Ishikawa (cell line): ENCODE measurements around the gene MAP2.

Source experiments
- CEBPB ChIP-seq: IDR thresholded peaks from 2 replicates; pipeline ENCODE4 v1.6.1; 2012
- EP300 ChIP-seq: IDR thresholded peaks from 2 replicates; pipeline ENCODE4 v1.6.1; 2012; ENCODE audit warnings: borderline replicate concordance
- FOXM1 ChIP-seq: IDR thresholded peaks from 2 replicates; pipeline ENCODE4 v1.6.1; 2012; ENCODE audit warnings: low read depth, borderline replicate concordance
- NFIC ChIP-seq: IDR thresholded peaks from 2 replicates; pipeline ENCODE4 v1.6.1; 2012
- RAD21 ChIP-seq: IDR thresholded peaks from 2 replicates; pipeline ENCODE4 v1.6.1; 2012; ENCODE audit warnings: low read depth
- TAF1 ChIP-seq: IDR thresholded peaks from 2 replicates; pipeline ENCODE4 v1.6.1; 2012; ENCODE audit warnings: low read depth, mild to moderate bottlenecking
- TCF12 ChIP-seq: IDR thresholded peaks from 2 replicates; pipeline ENCODE4 v1.6.1; 2012; ENCODE audit warnings: low read depth
- USF1 ChIP-seq: IDR thresholded peaks from 2 replicates; pipeline ENCODE4 v1.6.1; 2012
- ZBTB7A ChIP-seq: IDR thresholded peaks from 2 replicates; pipeline ENCODE4 v1.6.1; 2012; ENCODE audit warnings: low read depth
- TF ChIP-seq, protein P1 (sequence below): IDR thresholded peaks from 2 replicates; pipeline ENCODE4 v1.6.1; 2012

DNA sequence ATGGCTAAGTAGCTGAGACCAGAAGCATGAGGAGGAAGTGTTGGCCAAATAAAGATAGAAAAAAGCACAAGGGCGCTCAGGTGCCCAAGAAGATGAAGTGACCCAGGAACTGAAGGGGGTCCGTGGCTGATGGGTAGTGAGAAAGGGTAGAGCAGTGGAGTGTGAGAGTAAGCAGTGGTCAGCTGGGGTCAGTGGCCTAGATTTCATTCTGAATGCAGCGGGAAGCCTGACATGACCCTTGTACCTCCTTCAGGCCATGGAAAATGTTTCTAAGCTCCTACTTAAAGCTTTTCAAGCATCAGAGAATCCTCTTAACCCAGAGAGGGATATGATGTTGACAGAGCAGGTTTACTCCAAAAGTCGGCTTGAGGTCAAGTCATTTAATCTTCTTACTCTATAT lies 258.8 kb downstream of the MAP2 start:
- no peak for TF ChIP-seq CEBPB
- TF ChIP-seq USF1, result no peak
- TF ChIP-seq ZBTB7A, result no peak
- no peak for TF ChIP-seq RAD21
- no peak for TF ChIP-seq NFIC
- TF ChIP-seq, protein P1, sequence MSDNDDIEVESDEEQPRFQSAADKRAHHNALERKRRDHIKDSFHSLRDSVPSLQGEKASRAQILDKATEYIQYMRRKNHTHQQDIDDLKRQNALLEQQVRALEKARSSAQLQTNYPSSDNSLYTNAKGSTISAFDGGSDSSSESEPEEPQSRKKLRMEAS, result no peak
- TF ChIP-seq TCF12, result no peak
- no peak for TF ChIP-seq EP300
- TF ChIP-seq TAF1, result no peak
- no peak for TF ChIP-seq FOXM1
